KOPT-K1 (cell line): Measurements from ENCODE around the gene DCAF5.

Experiments
- H3K27ac ChIP-seq: fragments of 200-600 bp; sonication (generic); 2 replicates; pipeline ENCODE4 v1.5.1; 2016; ENCODE audit warnings: antibody characterized with exemption, mild to moderate bottlenecking, low read depth, low read length; ENCODE audit not compliant: poor library complexity, severe bottlenecking
- H3K36me3 ChIP-seq: fragments of 200-600 bp; sonication (generic); 2 replicates; pipeline ENCODE4 v1.5.1; 2017; ENCODE audit warnings: antibody characterized with exemption, mild to moderate bottlenecking, low read length, moderate library complexity; ENCODE audit not compliant: insufficient read depth
- H3K9me3 ChIP-seq: fragments of 200-600 bp; sonication (generic); 2 replicates; pipeline ENCODE4 v1.5.1; 2017; ENCODE audit warnings: antibody characterized with exemption, low read length, mild to moderate bottlenecking; ENCODE audit not compliant: insufficient read depth, poor library complexity, severe bottlenecking

DCAF5 gene

DNA sequence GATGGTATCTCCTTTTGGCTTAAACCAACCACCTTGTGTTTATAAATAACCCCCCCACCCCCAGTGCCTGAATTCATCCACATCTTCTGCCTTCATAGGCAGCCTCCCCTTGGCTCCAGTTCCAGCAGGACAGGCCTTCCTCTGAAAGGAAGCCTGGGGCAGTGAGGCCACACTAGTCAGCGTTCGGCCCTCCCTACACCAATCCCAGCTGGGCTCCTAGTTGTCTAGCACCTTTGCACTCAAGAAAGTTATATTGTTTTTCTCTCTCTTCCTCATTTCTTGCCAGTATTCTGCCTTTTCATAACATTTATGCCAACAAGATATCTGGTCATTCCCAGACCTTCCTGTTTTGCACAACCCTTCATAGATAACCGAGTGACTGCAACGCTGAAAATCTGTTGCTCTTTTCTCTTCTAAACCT, 100.7 kb downstream of the DCAF5 start:
- Histone ChIP-seq H3K9me3 (no peaks in the 10 kb centered on the region), H3K36me3 (peaks cover 53% of the 10 kb centered on the region), H3K27ac (no peak overlapping the region)

DNA sequence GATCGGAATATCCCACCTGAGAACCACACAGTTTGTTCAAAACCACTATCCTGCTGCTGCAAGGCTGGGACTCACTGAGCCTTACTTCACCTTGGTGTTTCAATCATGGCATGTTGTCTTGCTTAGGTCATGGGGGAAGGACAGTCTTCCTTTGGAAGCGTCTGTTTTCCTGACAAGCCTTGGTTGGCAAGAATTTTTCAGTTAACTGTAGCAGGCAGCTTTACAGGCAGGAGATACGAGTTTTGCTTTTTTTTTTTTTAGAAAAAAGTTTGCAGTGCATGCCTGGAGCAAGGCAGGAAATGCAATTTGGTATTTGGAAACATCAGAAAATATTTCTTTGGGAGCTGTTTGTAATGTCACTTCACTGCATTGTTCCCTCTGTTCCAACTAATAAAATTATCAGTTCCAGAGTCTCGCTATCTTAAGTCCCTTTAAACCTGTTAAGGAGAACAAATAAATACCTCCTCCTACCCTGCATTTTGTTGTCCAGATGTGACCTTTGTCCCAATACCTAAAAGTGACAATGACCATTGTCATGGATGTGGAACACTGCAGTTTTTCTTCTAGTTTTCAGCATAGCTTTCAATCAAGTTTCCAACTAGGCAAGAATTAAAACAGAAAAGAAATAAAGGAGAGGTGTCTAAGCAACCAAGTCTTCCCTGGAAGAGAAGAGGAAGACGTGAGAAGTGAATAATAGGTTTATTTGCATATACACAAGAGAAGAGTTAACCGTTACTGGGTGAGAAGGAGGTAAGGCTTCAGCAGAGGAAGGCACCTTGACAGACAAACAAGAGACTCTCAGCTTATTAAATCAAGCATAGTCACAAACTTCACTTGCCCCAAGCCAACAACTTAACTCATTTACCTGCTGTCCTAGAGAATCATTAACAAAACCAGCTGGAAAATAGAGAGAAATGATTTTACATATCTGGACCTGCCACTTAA, 102.4 kb downstream of the DCAF5 start:
- H3K36me3 ChIP-seq, result peaks cover 36% of the 10 kb centered on the region
- H3K27ac ChIP-seq, result no peak overlapping the region
- no peaks in the 10 kb centered on the region for H3K9me3 ChIP-seq

- H3K36me3 ChIP-seq, result peaks cover 28% of the 10 kb centered on the region
- no peak overlapping the region for H3K27ac ChIP-seq
- no peaks in the 10 kb centered on the region for H3K9me3 ChIP-seq
These were observed 103.2 kb downstream of the DCAF5 start for GRCh38 chr14:69049675-69050074.

GRCh38 chr14:69048456-69048855, 104.5 kb downstream of the DCAF5 start:
- H3K9me3 ChIP-seq, result no peaks in the 10 kb centered on the region
- peaks cover 16% of the 10 kb centered on the region for H3K36me3 ChIP-seq
- H3K27ac ChIP-seq, result no peak overlapping the region

DNA sequence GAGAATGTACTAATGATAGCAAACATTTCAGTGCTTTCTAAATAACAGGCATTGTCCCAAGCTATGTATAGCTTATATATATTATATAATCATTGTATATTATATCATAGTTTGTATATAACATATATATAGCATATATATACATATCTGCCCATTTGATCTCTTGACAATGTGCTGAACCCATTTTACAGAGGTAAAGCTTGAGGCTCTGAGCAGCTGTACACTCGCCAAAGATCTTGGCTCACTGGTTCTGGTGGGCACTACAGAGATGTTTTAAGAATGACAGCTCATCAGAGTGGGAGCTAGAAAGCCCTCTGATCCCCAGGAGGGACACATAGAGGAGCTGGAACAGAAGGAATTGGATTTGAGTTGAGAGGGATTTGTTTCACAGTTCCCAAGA, 105.7 kb downstream of the DCAF5 start:
- no peaks in the 10 kb centered on the region for H3K9me3 ChIP-seq
- peaks cover 4% of the 10 kb centered on the region for H3K36me3 ChIP-seq
- H3K27ac ChIP-seq, result no peak overlapping the region

- Histone ChIP-seq H3K36me3 (no peaks in the 10 kb centered on the region; the same call in 1 of the 2 replicates), H3K9me3 (no peaks in the 10 kb centered on the region), H3K27ac (no peak overlapping the region)
These were observed 106.5 kb downstream of the DCAF5 start for GRCh38 chr14:69046476-69046860.

- Histone ChIP-seq H3K9me3 (no peaks in the 10 kb centered on the region), H3K36me3 (no peaks in the 10 kb centered on the region), H3K27ac (no peak overlapping the region)
These were observed 107.0 kb downstream of the DCAF5 start for GRCh38 chr14:69045857-69046475.

DNA sequence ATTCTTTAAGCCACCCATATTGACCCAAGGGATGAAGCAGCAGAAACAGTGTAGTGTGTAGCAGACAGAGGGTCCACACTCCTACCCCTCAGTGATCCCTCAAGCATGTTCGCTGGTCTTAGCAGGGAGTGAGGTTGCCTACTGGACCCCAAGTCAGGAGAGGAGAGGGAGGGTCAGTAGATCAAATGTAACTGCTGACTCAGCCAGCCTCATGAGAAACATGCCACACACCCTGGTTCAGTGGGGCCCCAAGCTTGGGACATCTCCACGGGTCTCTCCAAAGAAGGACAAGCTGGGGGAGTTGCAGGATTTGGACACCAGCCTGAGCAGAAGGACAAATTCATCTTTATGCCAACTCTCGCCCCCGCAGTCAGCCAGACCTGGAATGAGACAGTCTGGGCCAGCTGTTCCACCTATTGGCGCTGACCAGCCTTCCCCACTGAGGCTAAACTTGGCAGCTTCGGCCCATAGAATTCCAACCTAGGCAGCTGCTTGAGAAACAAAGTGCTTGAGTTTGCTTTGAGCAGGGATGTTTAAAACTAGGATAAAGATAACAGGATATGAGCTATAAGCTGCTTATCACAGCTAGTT, 107.9 kb downstream of the DCAF5 start:
- no peak overlapping the region for H3K27ac ChIP-seq
- no peaks in the 10 kb centered on the region for H3K36me3 ChIP-seq
- no peaks in the 10 kb centered on the region for H3K9me3 ChIP-seq

- H3K27ac ChIP-seq, result no peak overlapping the region
- no peaks in the 10 kb centered on the region for H3K9me3 ChIP-seq
These were observed 108.6 kb downstream of the DCAF5 start for GRCh38 chr14:69044296-69044695.

GRCh38 chr14:69043596-69044260, 109.2 kb downstream of the DCAF5 start:
- H3K9me3 ChIP-seq, result no peaks in the 10 kb centered on the region
- H3K27ac ChIP-seq, result no peak overlapping the region

More at GRCh38 chr14:69044296-69044695, 108.6 kb downstream of the DCAF5 start:
- H3K36me3 ChIP-seq, result no peaks in the 10 kb centered on the region

GRCh38 chr14:69042787-69043444, 110.0 kb downstream of the DCAF5 start:
- Histone ChIP-seq H3K9me3 (no peaks in the 10 kb centered on the region), H3K27ac (no peak overlapping the region), H3K36me3 (no peaks in the 10 kb centered on the region)

More at GRCh38 chr14:69043596-69044260, 109.2 kb downstream of the DCAF5 start:
- H3K36me3 ChIP-seq, result no peaks in the 10 kb centered on the region

- Histone ChIP-seq H3K9me3 (no peaks in the 10 kb centered on the region), H3K27ac (no peak overlapping the region), H3K36me3 (no peaks in the 10 kb centered on the region)
These were observed 110.6 kb downstream of the DCAF5 start for GRCh38 chr14:69042299-69042698.

- Histone ChIP-seq H3K27ac (no peak overlapping the region), H3K9me3 (no peaks in the 10 kb centered on the region), H3K36me3 (no peaks in the 10 kb centered on the region)
These were observed 111.1 kb downstream of the DCAF5 start for GRCh38 chr14:69041783-69042182.

GRCh38 chr14:69040353-69040752, 112.6 kb downstream of the DCAF5 start:
- no peaks in the 10 kb centered on the region for H3K9me3 ChIP-seq
- no peak overlapping the region for H3K27ac ChIP-seq
- H3K36me3 ChIP-seq, result no peaks in the 10 kb centered on the region
